GM10248 (cell line): ENCODE data around the gene SPATA31D4.
"Not testable (repeated sequence)": the region's sequence is repeated elsewhere in the genome, so short reads cannot be mapped to it uniquely, and the experiment has no call there.

Source experiments
- CTCF ChIA-PET: fragments of 300-600 bp; sonication (Branson Sonifier 250); formaldehyde crosslinking; extraction: SDS; loops from one replicate; lab custom pipeline; 2021; ENCODE audit warnings: antibody characterized with exemption; lab: Yijun Ruan, JAX
- POLR2A ChIA-PET: fragments of 350-650 bp; sonication (Branson Sonifier 250); formaldehyde crosslinking; extraction: SDS; loops from one replicate; lab custom pipeline; 2020; ENCODE audit warnings: antibody characterized with exemption; lab: Yijun Ruan, JAX
- DNase-seq: peaks from one replicate; pipeline ENCODE4 v3.0.0; 2012; ENCODE audit errors: extremely low spot score
- CTCF ChIP-seq: IDR thresholded peaks from 2 replicates; pipeline ENCODE4 v1.5.1; 2012; ENCODE audit warnings: mild to moderate bottlenecking, low read depth; ENCODE audit errors: extremely low read depth, missing control alignments, control extremely low read depth

Gene SPATA31D4

GRCh38 chr9:81912135-81912534 lies 16.1 kb upstream of the SPATA31D4 start:
- POLR2A ChIA-PET: no interaction called here
- TF ChIP-seq CTCF: no peak

GRCh38 chr9:81915801-81916505 lies 12.3 kb upstream of the SPATA31D4 start:
- POLR2A ChIA-PET: no interaction called here
- CTCF ChIA-PET: no interaction called here
- TF ChIP-seq CTCF: no peak
- DNase-seq: no peak

More at GRCh38 chr9:81912135-81912534, 16.1 kb upstream of the SPATA31D4 start:
- no peak for DNase-seq
- CTCF ChIA-PET: no interaction called here

- DNase-seq, POLR2A ChIA-PET, CTCF ChIA-PET: not testable (repeated sequence)
These were observed 9.7 kb upstream of the SPATA31D4 start for GRCh38 chr9:81918507-81918906.

- CTCF ChIA-PET, POLR2A ChIA-PET, DNase-seq: not testable (repeated sequence)
These were observed 1.9 kb downstream of the SPATA31D4 start for GRCh38 chr9:81930147-81930546.

- CTCF ChIA-PET, POLR2A ChIA-PET, DNase-seq: not testable (repeated sequence)
These were observed 5.3 kb downstream of the SPATA31D4 start for GRCh38 chr9:81933547-81933946.

- CTCF ChIA-PET, POLR2A ChIA-PET, DNase-seq: not testable (repeated sequence)
These were observed 15.2 kb downstream of the SPATA31D4 start, which contains the start of gene SPATA31D3 for GRCh38 chr9:81943393-81943792. TSS of gene SPATA31D3 (plus strand) at chr9:81943500. CDS start at chr9:81943586, 86 bp downstream.

- POLR2A ChIA-PET, CTCF ChIA-PET, DNase-seq: not testable (repeated sequence)
These were observed 20.4 kb downstream of the SPATA31D4 start for GRCh38 chr9:81948650-81949049.

GRCh38 chr9:81953096-81953495 lies 24.9 kb downstream of the SPATA31D4 start:
- CTCF ChIA-PET: no interaction called here

GRCh38 chr9:81955625-81956024 lies 27.4 kb downstream of the SPATA31D4 start:
- TF ChIP-seq CTCF: no peak
- ChIA-PET POLR2A (no interaction called here), CTCF (no interaction called here)
- DNase-seq: no peak

More at GRCh38 chr9:81953096-81953495, 24.9 kb downstream of the SPATA31D4 start:
- POLR2A ChIA-PET: no interaction called here
- no peak for TF ChIP-seq CTCF
- no peak for DNase-seq
